DLD1 (cell line): ENCODE data around the gene VAC14.

ENCODE experiments used
- in situ Hi-C: cut with HindIII; loops from 2 replicates; pipeline ENCODE4 v1.10.0; 2017; ENCODE audit warnings: low sequenced_read_pairs

VAC14 gene

DNA sequence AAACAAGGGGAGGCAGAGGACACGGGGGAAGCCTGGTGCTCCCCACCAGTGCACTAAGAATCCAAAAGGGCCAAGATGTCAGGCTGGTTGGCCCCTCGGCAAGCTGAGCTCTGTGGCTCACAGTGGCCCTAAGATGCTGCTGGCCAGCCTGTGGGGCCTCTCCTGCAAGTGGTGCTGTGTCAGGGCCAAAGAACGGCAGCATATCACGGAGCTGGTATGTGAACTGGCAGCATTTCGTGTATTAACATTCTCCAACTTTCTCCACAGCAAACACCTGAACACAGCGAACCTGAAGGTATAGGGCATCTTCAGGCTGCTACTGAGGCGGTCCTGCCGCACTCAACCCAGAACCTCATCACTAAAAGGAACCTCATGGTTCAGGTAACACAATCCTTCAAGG is 34.8 kb downstream of the VAC14 start:
- in situ Hi-C loops = loop anchor here (25.0 kb wide), 1 partner anchor 204 kb away; no protein-coding TSS in a partner anchor

DNA sequence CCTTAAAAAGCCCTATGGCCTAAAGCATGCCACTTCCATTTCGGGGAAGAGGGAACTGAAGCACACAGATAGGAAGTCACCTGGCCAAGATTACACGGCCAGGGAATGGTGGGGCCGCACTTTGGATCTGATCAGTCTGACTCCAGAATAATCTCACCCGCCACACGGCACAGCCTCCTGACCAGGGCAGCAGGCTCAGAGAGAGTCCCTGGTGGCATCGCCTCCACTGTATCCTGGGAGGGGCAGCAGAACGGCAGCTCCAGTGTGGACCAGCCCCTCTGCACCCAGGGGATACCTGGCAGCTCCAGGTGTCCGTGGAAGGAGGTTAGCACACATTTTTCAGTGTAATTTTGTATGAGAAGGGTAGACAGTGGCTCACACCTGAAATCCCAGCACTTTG is 35.5 kb downstream of the VAC14 start:
- in situ Hi-C loops = loop anchor here (25.0 kb wide), 1 partner anchor 203 kb away; no protein-coding TSS in a partner anchor

DNA sequence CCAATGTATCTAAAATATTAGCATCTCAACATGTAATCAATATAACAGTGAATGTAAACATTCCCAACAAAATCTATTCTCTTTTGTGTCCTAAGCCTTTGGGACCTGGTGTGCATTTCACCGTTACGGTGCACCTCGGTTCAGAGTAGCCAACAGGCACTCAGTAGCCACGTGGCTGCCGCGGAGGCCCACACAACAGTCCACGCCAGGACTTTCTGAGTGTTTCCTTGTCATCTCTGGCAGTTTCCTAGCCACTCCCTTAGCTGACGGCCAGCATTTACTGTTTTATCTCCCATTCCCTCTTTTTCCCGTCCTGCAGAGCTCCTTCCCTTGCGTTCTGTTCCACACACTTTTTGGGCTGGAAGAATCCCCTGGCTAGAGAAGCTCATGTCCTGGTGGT is 36.3 kb downstream of the VAC14 start:
- in situ Hi-C loops = loop anchor here (25.0 kb wide), 1 partner anchor 202 kb away; no protein-coding TSS in a partner anchor

DNA sequence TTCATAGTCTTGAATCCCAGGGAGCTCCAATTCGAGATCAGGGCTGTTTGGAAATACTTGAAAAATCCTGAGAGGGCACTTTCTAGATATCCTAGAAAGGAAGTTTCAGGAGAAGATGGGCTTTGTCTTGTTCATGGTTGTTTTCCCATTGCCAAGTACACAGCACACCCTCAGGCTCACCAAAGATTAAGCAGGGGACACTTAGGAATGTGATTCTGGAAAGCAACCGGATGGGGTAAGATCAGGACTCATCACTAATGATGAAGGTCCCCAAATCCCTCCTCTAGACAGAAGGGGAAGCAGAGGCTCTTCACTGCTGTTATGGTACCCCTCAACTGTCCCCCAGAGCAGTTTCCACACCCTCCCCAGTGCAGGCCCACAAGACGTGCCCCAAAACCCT is 40.7 kb downstream of the VAC14 start:
- in situ Hi-C loops = loop anchor here (25.0 kb wide), 1 partner anchor 198 kb away; no protein-coding TSS in a partner anchor

DNA sequence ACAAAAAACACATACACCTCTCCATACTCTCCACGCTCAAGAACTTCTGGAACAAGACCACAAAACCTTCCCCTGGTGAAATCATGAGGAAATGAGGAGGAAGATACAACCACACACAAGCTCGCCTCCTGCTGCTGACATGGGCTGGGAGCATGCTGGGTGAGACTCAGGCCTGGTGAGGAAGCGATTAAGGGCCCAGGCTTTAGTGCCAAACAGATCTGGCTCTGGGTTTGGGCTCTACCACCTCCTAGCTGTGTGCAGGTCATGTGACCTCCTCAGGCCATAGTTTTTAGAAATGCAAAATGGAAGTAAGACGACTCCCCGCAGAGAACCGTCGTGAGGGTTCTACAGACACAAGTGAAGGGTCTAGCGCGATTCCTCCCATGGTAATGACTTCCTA is 41.3 kb downstream of the VAC14 start:
- in situ Hi-C loops = loop anchor here (25.0 kb wide), 1 partner anchor 197 kb away; no protein-coding TSS in a partner anchor

DNA sequence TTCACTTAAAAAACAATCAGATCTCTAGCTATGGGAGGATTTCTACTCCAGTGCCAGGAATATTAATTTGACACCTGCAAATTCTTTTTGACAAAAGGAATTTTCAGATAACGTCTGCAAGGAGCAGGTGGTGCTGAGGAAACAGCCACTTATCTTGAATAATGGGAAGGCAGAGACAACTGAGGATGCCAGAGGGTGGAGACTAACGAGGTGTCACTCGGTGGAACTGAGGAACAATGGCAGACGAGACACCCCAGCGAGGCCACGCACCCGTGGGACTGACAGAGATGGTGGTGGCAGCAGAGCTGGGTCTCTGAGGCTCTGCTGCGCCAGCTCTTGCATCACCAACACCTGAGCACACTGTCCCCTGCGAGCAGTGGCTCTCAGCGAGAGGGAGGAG is 42.2 kb downstream of the VAC14 start:
- in situ Hi-C loops = loop anchor here (25.0 kb wide), 1 partner anchor 196 kb away; no protein-coding TSS in a partner anchor

DNA sequence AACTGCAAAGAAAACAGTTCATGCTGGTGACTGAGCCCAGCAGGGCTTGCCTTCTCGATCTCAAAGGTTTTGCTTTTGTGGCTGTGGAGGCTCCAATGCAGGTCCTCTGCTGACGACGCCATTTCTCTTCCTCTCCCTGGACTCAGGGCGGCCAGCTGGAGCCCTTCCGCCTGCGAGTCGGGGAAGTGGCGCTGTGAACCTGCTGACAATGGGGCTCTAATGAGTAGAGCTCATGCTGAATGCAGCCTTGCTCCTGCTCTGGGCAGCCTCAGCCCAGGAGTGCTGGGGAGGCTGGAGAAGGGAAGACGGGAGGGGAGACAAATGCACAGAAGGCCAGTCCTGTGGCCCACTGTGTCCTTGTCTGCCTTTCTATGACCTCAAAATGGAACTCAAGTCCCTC is 43.8 kb downstream of the VAC14 start:
- in situ Hi-C loops = loop anchor here (25.0 kb wide), 1 partner anchor 195 kb away; no protein-coding TSS in a partner anchor

DNA sequence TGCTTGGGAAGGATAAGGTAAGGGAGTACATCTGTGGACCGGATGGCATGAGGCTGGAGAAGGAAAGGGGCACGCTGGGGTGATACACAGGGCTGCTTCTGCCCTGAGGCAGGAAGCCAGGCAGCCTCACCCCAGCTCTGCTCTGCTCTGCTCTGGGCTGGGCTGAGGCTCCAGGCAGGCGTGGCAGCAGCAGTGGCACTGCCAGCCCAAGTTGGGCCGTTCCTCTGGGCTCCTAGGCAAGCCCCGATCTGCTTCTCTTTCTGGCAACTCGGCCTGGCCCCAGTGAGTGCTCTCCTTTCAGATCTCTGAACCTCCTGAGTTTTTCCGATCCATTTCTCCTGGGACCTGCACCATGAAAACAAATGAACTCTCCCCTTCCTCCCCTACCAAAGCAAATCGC is 44.9 kb downstream of the VAC14 start:
- in situ Hi-C loops = loop anchor here (25.0 kb wide), 1 partner anchor 194 kb away; no protein-coding TSS in a partner anchor

DNA sequence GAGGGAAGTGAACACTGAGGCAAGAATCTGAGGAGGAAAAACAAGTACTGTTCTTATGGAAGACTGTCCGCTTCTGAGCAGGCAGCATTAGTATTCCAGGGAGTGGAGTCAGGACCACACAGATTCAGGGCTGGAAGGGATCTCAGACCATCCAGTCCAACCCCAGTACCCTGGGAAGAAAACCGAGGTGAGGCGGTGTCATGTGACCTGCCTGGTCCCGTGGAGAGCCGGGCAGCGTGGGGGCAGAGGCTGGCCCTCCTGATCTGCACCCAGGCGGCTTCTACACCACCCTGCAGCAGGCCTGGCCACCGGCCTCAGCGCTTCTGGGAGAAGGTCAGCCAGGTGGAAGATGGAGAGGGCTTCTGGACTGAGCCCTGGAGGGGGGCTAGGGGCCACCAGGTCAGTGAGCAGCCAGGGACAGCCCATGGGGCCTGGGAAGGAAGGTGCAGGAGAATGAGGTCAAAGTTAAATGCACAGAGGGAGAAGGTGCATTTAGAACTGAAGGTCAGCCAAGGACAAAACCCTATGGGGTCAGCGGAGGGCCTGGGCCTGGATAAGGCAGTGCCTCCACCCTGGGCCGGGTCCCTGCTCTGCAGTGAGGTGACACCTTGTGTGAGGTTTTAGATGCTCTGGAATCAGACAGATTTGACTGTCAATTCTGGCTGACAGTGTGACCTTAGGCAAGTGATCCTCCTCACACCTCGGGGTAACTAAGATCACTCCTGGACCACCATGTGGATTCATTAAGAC is 45.9 kb downstream of the VAC14 start:
- in situ Hi-C loops = loop anchor here (25.0 kb wide), 1 partner anchor 193 kb away; no protein-coding TSS in a partner anchor

DNA sequence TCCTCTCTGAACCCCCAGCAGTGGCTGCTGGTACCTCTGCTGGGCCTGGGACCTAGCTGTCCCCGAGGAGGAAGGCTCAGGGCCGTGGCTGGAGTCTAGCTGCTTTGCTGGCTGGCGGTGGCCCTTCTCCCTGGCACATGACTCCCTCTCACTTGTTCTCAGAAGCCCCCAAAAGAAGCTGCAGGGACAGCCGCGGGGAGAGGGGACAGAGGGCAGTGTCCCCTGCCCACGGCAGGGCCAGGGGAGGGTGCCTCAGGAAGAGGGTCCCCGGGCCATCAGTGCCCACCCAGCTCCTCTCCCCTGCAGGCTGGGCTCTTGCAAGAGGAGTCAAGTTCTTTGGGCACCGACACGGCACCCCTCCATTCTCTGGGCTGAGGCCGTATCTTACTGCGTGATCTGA is 46.6 kb downstream of the VAC14 start:
- in situ Hi-C loops = loop anchor here (25.0 kb wide), 1 partner anchor 192 kb away; no protein-coding TSS in a partner anchor

DNA sequence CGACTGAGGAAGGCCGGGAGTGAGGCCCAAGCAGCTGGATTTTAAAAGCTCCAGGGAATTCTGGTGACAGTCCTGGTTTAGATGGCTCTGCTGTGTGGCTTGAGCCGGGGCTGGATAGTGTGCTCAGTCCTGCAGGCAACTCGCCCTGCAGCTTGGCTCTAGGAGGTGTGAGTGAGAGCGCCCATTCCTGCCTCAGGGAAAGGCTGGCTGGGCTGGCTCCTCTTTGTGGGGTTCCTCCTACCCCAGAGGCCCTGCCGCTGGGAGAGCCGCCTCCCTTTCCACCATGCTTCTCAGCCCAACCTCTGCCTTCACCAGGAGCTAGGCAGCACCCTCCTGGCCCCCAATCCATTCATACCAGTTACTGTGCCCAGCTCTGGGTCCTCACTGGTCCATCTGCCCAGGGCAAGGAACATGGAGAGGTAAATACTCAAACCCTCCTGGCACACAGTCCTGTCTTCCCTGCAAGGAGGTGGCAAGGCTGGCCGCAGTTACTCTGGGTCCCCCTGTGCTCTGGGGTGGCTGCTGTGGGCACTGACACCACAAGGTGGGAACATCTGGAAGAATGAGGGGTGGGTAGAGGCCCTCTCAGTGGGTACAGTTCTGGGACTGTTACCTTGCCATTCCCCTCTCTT is 47.1 kb downstream of the VAC14 start:
- in situ Hi-C loops = loop anchor here (25.0 kb wide), 1 partner anchor 192 kb away; no protein-coding TSS in a partner anchor

DNA sequence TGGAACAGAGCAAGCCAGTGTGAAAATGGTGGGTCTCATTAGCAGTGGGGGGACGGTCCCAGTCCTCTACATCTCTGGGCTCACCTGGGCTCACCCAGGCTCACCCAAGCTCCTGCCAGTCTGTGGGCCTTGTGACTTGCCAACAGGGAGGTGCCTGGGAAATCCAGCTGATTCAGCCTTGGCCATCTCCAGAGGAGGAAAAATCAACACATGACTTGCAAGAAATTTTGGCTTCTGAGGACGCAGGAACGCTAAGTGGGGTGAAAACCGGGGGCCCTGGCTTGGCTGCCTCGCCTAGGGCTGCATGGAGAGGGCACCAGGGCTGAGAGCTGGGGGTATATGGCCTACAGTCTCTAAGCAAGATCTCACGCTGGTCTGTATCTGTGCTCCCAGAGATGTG is 47.7 kb downstream of the VAC14 start:
- in situ Hi-C loops = loop anchor here (25.0 kb wide), 1 partner anchor 191 kb away; no protein-coding TSS in a partner anchor

DNA sequence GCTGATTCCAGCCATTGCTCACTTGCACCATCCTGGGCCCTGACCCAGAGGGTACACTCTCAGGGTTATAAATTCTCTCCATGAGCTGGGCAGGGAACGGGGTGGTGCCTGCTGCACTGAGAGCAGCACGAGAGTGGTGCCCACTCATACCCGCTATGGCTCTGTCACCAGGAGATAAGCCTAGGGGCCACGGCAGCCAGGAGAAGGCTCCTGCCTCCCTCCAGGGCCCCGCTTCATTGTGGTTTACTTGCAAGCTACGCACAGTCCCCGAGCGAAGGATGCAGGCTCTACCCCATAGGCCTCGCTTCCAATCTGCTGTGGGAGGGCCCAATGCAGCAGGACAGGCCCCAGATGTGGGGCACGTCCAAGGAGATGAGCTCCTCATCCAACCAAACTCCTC is 48.5 kb downstream of the VAC14 start:
- in situ Hi-C loops = loop anchor here (25.0 kb wide), 1 partner anchor 190 kb away; no protein-coding TSS in a partner anchor

DNA sequence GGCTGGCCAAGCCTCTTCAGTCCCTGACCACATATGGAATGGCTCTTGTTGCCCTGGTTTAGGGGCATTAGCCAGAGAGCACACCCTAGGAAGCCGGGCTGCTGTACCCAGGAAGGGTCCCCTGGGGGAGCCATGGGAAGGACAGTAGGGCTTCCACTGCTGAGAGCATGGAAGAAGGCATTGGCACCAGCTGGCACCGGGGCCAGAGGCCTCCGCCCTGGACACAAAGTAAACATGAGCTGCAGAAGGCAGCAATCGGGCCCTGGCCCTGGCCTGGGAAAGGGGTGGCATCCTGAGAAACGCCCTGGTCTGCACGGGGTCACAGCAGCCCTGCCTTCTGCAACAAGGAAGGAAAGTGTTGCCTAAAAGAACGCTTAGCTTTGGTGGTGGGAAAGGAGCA is 49.4 kb downstream of the VAC14 start:
- in situ Hi-C loops = loop anchor here (25.0 kb wide), 1 partner anchor 189 kb away; no protein-coding TSS in a partner anchor

DNA sequence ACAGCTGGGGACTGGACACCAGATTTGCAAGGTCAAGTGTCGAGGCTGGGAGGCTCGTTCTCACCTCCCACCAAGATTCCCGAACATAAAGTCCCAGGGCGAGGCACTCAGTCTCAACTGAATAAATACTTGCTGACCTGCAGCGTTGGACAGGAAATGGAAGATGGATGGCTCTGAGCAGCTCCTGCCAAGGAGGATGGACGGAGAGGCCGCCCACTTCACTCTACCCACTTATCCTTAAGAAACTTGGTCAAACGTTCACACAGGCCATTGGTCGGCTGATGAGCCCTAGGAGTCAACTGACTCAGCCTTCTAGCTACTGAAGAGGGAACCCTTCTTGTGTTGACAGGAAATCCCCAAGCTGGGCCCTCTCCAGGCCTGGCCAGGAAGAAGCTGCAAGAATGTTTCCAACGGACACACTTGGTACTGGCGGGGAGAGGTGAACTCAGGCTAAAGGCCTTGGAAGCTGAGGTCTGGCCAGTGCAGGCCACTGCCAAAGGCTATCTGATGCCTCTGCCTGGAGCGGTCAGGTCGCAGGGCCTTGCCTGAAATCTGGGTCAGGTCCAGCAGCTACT is 50.0 kb downstream of the VAC14 start:
- in situ Hi-C loops = loop anchor here (25.0 kb wide), 1 partner anchor 189 kb away; no protein-coding TSS in a partner anchor

DNA sequence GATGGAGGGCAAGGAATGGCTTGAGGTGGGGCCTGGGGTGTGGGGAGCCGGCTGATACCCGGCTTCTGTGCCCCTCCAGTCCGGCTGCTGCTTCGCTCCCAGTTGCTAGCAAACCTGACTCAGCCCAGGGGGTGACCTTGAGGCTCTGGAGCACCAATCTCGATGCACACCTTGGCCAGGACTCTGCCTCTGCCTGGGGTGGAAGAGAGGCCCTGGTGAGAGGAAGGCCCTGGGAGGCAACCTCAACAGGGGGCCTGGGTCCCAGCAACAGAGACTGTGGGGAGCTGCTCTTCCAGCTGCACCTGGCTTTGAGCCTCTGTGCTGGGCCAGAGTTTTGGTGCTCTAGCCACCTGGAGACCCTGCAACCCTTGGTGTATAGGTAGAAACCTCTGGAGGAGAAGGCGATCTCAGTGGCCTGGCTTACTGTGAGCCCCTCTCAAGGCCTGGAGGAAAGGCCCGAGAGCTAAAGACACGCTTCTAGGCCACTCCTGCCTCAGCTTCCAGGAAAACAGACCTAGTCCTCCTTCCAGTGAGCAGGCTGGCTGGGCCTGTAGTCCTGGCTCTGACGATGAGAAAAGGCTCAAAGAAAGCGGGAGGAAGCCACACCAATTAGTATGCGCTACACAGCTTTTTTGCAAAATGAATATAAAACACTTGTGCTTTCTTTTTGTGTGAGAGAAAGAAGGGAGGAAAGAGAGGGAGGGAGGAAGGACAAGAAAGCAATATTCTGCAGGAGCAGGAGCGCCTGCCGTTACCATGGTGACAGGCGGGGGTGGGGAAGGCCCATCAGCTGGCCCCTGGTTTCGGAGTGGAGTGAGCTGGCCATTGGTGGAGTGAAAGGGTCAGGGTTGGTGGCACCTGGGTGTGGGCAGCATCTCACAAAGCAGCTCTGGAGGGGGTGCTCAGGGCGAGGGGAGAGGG is 51.0 kb downstream of the VAC14 start:
- in situ Hi-C loops = loop anchor here (25.0 kb wide), 1 partner anchor 188 kb away; no protein-coding TSS in a partner anchor

DNA sequence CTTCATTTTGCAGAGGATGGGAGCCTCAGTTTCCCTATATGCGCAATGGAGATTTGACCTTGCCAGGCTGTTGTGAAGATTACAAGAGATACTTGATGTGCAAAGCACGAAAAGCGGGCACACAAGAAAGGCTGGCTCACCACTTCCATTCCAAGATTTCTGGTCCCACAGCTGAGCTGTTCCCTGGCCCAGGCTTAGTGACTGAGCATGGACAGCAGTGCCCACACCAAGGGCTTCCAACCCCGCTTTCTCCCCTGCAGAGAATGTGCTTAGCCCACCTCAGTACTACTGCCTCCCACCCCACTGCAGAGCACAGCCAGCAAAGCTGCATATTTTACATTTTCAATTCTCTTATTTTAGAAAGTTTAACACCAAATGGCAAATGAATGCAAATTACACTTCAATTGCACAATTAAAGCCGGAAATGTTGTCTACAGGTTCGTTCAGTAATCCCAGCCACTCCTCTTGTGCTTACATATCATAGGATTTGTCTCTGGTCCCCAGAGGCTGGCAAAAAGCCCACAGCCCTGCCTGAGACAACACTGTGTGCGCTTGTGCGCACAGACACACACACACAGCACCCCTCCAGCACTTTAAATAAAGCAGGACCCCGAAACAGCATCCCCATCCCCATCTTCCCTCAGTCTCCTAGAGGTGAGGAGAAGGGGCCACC is 51.8 kb downstream of the VAC14 start:
- in situ Hi-C loops = no loop called here

DNA sequence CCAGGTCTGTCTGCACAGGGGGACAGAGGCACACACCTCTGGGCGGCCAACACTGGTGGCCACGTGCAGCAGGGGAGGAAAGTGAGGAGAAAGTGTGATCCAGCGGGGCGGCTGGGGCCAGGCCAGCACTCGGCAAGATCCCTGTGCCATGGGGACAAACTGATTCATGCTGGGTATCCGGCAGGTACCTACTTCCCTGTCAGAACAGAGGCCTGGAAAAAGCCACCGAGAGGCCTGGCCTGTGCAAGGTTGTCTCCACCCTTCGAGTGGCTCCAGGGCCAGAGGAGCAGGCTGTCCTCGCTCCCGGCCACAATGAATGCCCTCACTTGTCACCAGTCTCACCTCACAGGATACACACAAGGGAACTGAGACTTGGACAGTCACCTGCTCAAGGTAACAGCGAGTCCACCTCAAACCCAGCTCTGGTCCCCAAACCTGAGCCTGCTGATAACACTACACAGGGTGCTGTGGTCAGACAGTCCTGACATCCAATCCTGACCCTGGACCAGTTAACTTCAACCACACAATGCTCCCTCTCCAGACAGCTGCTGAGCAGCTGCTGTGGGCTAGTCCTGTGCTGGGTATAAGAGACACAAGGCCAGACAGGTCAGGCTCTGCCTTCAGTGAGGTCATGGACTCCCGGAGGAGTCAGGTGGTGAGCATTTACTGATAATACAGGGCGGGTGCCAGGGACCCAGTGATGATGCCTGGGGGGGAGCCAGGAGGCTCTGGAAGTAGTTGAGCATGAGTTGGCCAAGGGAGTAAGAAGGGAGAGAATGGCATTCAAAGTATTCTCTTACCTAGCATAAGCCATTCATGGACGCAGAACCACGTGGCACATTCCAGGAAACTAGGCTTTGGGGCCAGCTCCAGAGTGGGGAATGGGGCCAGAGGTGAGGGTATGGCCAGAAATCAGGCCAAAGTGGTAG is 53.0 kb downstream of the VAC14 start:
- in situ Hi-C loops = no loop called here
